Stimulated activated CD8-positive, alpha-beta memory T cell treated with anti-CD3 and anti-CD28 coated beads, Interleukin-7, amount 100 ng/mL, for 1 hour (primary cell): ENCODE data around the gene MKNK2.

Source experiments
- DNase-seq, 2 donors: peaks; one replicate each; pipeline ENCODE4 v3.0.0-alpha.2; 2020; ENCODE audit warnings: low read depth in 2 of 2

The MKNK2 gene

GRCh38 chr19:2058570-2059421 is 7.8 kb upstream of the MKNK2 start:
- no peak for DNase-seq

- DNase-seq, result no peak
Observed at GRCh38 chr19:2057484-2058469, 6.7 kb upstream of the MKNK2 start.

GRCh38 chr19:2056837-2057192 is 5.8 kb upstream of the MKNK2 start:
- DNase-seq, result no peak

- no peak for DNase-seq
Observed at GRCh38 chr19:2055931-2056836, 5.1 kb upstream of the MKNK2 start.

- no peak for DNase-seq
Observed at GRCh38 chr19:2054763-2055162, 3.7 kb upstream of the MKNK2 start.

GRCh38 chr19:2053601-2054389 is 2.8 kb upstream of the MKNK2 start:
- no peak for DNase-seq

GRCh38 chr19:2051773-2052704 is 995 bp upstream of the MKNK2 start:
- no peak for DNase-seq

- DNase-seq, result no peak
Observed at GRCh38 chr19:2050349-2050990, 574 bp downstream of the MKNK2 start.

GRCh38 chr19:2049741-2050348 is 1.2 kb downstream of the MKNK2 start:
- DNase-seq, result peak in 1 of 2 donors; percentile 32

GRCh38 chr19:2048959-2049740 is 1.9 kb downstream of the MKNK2 start:
- DNase-seq, result no peak

- no peak for DNase-seq
Observed at GRCh38 chr19:2048104-2048958, 2.7 kb downstream of the MKNK2 start.

- no peak for DNase-seq
Observed at GRCh38 chr19:2047449-2048103, 3.5 kb downstream of the MKNK2 start.

- no peak for DNase-seq
Observed at GRCh38 chr19:2047076-2047448, 4.0 kb downstream of the MKNK2 start.

- DNase-seq, result no peak
Observed at GRCh38 chr19:2046046-2046907, 4.8 kb downstream of the MKNK2 start.

- no peak for DNase-seq
Observed at GRCh38 chr19:2045501-2046045, 5.5 kb downstream of the MKNK2 start.
